HG02943 (cell line): ENCODE measurements around the gene ABLIM1.

Experiments used
- ATAC-seq: cut with Tn5 transposase; IDR thresholded peaks from one replicate; pipeline ENCODE4 v1.9.1; 2021; ENCODE audit warnings: mild to moderate bottlenecking, low read depth, moderate library complexity; ENCODE audit not compliant: unreplicated experiment

Gene ABLIM1

DNA sequence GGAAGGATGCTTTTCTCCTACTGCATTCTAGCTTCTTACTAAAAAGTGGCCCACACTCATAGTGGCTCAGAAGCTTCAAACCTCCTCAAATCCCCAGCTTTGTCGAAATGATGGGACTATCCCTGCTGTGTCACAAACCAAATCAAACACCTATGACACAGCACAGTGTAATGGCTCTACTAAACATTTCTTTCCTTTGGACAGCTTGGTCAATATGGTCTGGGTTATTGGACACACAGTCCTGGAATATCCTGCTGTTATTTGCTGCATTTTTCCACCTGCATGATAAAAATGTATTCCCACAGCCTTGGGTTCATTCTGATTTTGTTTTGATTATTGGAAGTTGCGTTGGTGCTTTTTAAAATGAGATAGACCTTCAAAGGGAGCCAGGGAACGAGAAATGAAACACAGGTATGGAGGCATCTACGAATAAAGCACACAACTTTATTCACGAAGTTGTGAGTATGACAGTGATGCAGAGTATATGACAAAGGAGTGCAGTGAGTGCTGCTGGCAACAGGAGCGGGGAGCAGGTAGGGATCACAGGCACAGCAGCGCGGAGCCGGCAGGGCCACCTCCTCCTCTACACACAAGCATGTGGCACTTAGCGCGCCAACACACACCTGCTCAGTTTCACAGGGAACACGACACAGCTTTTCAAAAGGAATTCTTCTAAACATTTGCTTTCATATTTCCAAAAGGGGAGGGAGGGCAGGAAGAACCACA is 227.2 kb downstream of the ABLIM1 start:
- ATAC-seq, result no peak

DNA sequence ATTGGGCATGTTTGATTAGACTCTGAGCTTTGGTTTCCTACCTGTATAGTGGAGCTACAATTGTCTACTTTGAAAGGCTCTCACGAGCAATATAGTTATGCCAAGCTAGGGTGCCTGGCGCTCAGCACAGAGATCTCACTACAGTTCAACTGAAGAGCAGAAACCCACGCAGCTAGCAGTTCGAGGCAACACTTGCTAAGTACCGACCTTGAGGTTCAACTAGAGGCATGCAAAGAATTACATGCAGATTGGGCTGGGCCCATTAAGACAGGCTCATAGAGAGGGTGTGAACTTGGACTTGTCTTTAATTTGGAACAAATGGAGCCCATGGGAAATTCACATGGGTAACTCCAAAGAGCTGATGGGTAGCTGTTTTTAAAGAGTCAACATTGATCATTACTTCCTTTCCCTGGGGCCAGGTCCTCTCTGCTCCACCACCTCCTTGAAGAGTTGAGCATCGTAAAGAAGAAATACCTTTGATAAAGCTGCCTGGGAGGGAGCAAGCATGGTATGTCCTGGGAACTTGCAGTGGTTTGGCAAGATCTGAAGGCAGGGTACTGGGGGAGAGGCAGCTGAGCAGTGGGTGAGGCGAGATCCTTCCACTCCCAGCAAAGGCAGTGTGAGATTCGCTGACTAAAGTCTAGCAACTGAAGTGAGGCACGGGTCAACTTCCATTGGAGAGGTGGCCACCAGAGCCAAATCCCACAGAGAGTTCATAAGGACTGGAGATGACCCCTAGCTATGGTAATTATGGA is 228.3 kb downstream of the ABLIM1 start:
- ATAC-seq, result no peak

DNA sequence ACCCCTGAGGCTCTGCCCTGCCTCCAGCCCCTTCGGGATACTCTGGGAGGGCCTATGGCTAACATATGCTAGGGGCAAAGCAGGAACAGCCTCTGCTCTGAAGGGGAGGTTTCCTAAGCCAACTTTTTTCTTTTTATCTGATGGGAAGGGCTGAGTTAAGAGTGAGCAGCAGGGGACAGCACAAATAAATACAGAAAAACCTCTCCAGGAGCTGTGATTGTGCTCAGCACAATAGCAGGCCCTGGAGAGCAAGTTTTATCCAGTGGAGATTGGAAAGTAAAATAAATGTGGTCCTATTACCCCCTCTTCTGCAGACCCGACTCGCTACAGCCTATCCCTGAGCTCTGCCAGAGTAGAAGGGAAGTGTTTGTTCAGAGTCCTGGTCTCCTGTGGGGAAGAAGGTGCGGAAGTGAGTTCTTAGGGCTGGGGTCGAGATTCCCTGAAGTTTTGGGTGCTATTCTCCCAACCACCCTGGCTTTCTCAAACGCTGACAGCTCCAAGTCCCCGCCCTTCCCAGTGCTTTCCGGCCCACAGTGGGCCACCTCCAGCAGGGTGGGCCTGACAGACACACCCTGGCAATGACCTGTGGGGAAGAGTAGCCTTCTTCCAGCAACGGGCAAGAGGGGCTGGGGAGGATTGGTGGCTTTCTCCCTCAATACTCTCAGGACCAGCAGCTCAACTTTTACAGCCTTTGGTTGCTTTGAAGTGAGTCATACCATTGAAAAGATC is 230.8 kb downstream of the ABLIM1 start:
- ATAC-seq, result no peak

DNA sequence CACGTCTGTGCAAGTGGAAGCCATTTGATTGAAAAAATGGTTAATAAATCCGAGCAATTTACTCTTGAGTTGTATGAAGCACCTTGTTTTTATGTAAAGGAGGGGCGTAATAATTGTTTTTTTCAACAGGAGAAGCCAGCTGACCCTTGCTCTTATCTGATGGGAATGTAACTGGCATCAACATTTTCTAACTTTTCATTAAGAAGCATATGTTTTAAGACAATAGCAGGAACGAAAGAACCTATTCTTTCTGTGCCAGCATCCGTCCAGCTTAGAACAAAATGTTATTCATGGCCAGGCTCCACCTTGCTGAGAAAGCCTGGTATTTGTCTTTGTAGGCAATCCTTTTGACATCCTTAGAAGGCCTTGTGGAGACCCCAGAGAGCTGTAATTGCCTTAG is 231.6 kb downstream of the ABLIM1 start:
- no peak for ATAC-seq

DNA sequence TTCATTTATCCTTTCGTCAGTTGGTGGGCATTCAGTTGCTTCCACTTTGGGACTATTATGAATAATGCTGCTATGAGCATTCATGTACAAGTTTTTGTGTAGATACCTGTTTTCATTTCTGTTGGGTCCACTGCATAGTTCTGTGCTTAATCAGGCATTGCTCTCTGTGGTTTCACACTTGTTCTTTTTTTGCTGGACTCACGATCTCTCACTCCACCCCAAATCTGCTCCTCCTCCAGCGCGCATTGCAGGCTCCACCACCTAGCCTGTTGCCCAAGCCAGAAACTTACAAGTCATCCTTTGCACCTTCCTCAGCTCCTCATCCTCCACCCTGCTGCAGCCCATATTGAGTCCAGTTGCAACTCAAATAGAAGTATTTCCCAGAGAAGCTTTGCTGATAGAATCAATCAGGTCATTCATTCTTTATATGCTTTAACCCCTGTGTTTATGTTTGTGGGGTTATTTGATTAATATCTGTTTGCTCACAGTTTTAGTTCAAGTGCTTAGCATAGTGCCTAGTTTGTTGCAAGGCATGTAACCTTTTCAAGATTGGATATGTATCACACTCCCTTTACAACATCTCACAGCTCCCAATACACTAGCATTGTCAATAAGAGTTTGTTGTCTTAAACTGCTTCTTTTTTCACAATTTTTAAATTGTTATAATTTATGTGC is 237.1 kb downstream of the ABLIM1 start:
- ATAC-seq, result no peak

DNA sequence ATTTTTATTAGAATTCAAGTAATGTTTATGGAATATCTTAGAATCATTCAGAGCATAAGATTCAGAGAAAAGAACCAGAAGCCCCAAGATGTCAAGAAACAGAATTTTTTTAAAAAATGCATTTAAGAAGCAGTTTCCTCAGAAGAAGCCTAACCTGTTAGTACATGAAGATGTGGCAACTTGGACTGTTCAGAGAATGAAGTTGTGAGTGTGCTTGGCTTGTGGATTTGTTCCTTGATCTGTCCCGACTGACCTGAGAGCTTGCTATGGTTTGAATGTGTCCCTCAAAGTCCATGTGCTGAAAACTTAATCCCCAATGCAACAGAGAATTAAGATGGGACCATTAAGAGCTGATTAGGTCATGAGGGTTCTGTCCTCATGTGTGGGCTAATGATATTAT is 240.0 kb downstream of the ABLIM1 start:
- no peak for ATAC-seq

DNA sequence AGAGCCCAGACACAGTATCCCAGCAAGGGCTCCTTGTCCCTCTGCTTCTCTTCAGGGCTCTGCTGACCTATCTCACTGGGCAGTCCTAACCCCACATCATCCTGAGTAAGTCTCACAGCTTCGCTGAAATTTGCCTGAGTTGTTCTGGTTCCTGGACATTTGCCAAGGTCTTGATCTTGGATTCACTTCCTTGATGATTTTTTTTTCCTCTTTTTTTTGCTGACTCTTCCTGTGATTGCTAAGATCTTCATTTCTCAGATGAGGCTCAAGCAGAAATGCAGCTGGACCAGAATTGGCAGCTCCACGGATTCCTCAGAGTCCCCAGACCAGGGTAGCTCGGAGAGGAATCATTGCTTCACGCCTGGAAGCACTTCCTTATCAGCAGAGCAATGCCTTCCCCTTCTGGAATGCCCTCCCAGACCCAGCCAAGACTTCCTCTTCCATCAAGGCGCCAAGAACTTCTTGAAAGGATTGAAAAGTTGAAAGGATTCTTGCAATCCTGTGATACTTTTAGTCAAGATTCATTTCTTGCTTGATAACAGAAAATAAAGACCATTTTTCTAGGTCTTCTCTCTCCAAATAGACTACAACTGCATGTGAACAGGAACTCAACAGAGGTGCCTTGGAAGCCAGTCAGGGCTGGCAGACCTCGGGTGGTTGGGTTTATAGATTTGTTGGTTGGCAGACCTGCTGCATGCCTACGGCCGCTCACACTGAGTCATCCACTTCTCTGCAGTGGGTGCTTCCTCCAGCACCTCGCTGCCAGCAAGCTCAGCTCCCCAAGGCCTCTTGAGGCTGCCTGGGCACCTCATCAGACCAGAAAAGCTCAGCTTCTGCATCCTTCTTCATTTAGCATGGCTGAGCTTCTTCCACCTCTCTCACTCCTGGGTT is 244.9 kb downstream of the ABLIM1 start:
- ATAC-seq, result no peak

DNA sequence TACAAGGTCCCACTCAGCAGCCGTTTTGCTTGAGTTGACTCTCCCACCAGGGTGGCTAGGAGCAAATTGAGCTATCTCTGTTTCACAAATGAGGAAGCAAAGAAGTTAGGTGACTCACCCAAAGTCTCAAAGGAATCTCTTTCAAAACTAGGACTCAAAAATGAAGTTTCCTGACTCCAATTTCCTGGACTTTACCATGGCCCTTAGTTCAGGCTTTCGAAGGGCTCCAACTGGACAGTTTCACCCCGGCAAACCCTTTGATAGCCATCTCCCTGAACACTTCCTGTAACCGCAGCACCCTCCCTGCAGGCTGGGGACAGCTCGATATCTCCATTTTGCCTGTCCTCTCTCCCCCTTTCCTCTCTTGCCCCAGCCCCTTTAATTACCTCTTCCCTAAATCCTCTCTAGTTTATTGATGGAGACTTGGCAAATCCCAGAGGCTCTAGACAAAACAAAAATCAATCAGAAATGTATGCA is 249.1 kb downstream of the ABLIM1 start:
- no peak for ATAC-seq

DNA sequence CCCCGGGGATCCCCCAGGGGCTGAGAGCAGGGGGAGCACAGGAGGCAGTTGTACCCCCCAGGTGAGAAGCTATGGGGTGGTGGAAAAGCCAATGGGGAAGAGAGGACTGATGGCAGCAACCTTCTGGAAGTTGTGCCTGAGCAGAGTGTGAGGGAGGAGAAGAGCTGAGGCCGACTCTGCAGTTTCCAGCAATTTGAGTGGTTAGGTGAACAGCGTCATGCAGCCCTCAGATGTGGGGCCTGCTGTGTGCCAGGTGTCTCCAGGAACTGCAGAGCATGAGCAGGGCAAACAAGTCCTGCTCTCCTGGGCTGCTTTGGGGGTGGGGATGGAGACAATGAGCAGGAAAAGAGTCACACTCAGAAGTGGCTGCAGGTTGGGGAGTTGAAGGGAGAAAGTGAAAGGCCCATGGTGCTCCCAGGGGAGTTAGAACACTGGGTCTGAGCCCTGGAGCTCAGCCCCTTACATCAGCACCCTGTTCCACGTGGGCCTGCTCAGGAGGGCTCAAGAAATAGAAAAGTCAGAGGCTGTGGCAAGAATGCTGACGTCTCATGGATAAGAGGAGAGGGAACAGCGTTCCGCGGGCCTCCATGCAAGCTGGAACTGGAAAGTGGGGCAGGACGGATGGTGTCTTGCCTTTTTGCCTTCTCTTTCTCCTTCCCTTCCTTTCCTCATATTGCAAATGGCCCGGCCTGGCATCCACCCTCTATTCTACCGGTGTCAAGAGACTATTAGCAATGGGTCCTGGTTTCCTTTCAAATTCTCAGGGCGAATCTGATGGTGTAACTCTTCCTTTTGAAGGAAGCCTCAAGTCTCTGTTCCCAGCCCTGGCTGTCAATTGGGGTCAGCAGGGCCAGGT is 249.7 kb downstream of the ABLIM1 start:
- ATAC-seq, result no peak

DNA sequence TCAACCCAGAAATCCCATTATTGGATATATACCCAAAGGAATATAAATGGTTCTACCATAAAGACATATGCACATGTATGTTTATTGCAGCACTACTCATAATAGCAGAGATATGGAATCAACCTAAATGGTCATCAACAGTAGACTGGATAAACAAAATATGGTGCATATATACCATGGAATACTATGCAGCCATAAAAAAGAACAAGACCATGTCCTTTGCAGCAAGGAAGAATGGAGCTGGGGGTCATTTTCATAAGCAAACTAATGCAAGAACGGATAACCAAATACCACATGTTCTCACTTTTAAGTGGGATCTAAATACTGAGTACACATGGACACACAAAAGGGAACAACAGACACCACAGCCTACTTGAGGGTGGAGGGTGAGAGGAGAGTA is 251.6 kb downstream of the ABLIM1 start:
- ATAC-seq, result no peak

DNA sequence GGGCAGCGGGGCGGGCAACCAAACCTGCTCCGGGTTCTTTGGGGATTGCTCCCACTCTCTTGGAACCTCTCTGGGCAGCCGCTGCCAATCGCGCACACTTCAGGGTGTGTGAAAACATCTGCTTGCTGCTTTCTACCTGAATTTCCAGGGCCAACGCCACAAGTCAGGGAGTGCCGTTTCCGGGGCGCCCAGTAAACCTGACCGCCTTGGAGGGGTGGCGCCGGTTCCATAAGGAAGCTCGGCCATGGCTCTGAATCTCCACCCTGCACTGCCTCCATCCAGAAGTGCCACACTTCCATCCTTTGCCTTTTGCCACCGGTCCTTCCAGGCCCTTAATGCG is 253.1 kb downstream of the ABLIM1 start:
- ATAC-seq, result no peak

DNA sequence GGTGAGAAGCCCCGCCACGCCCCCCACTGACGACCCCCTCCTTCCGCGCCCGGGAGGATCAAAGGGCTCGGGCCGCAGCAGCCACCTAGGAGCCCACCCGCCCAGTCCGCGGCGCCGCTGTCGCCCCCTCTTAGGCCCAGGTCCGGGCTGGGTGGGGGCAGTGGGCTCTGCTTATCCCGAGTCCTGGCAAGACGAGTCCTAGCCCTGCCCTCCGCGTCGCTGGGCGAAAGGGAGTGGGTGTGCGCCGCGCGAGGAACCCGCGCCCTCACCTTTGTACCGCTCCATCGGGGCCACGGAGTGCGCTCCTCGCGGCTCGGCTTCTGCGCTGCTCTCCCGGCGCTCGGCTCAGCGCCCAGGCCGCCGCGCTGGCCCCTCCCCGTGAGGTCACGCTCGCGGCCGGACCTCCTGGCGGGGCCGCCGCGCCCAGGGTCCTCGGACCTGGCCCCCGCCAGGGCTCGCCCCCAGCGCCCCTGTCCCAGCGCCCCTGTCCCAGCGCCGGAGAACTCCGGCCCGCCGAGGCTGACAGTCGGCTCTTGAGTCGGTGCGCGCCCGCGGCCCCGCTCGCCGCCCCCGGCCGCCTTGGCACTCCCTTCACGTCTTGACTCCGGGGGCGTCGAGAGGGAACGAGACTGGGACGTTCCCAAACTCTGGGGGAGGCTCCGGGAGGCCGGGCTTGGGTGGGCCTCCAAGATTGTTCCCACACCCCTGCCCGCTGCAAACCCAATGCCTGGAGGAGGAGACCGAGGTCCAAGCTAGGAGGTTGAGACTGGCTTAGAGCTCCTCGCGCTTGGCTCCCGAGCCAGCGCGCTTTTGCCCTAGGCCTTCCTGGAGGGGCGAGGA is 253.7 kb downstream of the ABLIM1 start, which contains the start of gene AFAP1L2:
Gene AFAP1L2 (minus strand): TSS at position 332 of the 840 bp plus-strand sequence. CDS start 47 bp downstream, at position 285.
- no peak for ATAC-seq

DNA sequence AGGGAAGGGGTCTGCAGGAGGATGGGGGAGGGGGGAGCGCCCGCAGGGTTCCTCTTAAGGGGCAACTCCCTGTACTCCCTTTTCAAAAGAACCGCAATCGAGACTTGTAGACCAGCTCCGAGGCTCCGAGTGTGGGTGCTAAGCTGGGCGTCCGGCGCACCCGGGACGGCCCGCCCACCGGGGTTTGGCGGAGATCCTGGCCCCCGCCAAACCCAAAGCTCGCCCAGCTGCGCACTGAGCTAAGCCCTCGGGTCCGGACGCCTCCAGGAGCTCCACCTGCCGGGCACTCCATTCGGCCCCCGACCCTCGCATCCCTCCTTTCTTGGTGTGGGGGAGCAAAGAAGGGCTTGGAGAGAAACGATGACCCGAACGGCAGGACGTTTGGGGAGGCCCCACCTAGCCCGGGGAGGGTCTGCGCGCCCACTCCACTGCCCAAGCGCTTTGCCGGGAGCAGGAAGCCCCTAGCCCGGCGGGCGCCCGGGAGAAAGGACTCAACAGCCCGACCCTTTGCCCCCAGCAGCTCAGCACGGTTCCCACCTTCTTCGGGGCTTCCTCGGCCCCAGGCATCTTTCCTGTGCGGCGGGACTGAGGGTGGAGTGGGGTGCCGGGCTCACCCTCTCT is 254.4 kb downstream of the ABLIM1 start:
- ATAC-seq, result no peak

DNA sequence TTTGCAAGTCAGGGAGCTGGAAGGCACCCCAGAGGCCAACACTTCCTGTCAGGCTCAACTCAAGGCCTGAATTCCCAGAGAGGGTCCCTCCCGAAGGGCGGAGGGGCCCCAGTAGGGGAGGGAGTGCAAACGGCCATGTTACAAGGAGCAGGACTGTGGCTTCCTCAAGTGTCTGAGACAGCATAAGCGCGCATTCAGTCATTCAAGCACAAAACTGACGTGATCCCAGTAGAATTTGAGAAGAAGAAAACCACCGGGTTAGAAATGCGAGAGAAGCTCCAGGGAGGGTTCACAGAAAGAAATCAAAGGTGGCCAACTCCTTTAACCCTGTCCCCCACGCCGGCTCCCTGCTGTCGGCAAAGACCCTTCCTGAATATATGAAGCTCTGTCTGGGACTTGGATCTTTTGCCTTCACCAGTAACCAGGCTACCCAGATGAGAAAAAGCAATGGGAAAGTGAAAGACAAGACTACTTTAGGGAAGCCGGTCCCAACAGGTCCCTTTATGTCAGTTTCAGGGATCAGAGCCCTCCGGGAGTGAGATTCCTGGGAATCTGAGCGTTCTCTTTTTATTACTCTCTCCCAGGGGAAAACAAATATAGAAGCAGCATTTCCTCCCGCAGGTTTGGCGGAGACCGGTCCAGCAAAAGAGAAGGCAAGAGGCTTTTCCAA is 255.1 kb downstream of the ABLIM1 start:
- no peak for ATAC-seq

DNA sequence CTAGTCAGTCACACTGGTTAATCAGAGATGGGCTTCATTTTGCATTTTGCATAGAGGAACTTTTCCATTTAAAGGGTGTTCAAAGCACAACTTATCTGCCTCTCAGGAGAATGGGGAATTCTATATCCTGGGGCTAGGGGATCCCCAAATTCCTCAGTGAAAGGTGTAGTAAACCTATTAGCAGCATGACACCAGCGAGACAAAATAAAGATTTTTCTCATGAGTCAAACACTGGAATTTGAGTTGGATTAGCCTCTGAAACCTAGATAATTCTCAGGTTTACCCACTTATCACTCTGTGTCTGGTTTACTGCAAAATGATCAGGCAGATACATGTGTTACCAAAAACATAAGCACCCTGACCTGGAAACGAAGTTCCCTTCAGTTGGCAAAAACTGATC is 255.8 kb downstream of the ABLIM1 start:
- no peak for ATAC-seq

DNA sequence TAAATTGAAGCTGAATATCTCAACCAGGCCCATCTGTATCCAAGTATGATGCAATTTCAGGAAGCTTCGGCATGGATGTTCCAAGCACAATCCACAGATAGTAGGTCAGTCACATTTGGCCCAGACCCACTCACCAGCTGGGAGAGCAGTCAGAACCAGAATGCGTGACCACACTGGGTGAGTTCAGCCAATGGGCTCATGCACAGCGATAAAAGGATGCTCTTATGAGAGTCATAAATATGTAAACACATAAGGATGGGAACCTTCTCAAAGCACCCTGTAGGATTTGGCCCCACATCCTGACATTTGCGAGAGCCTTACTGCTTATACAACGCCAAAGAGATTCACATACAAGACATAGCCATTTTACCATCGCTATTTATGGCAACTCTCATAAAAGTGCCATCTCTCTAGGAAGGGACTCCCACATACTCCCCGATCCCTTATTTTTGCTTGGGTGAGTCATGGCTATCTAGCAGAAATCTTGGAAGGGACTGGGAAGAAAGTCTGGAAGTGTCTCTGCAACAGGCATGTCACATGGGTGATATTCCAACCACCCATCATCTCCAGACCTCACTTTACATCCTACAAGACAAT is 256.8 kb downstream of the ABLIM1 start:
- no peak for ATAC-seq

DNA sequence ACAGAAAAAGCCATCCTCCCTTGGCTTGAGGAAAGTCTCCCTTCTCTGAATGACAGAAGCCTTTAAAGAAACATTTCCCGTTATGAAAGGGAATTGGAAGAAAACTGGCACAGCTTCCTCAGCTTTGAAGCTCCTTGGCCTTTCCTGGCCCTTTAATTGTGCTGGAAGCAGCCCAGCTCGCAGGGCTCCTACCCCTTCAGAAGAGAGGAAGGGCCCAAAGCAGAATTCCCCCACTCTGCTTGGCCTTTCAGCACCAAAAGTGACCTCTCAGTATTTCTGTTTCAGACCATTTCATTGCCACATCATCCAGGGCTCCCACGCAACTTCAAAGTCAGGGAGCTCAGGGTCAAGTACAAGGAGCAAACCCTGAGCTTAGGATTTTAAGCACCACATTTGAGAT is 258.0 kb downstream of the ABLIM1 start:
- ATAC-seq, result no peak
